ENCODE measurements around the gene USH2A. TPM values are rescaled to one million over a fixed set of nuclear protein-coding genes. Genes with fewer than 3 reads are reported as not detected.

Gene USH2A
- total RNA-seq, 4 donors from 2014 or later = under 0.01 to 1.0 (median under 0.01) TPM; not detected in 1

GRCh38 chr1:215780641-215781040, 642.6 kb downstream of the USH2A start:
- Histone ChIP-seq H3K9me3 (no peaks in the 10 kb centered on the region), H3K27me3 (no peaks in the 10 kb centered on the region), H3K36me3 (no peaks in the 10 kb centered on the region), H3K4me1 (no peaks in the 10 kb centered on the region), H3K27ac (no peak overlapping the region), H3K4me3 (no peak overlapping the region)
- no peak for DNase-seq (ENCODE audit: low spot score in 2 of 2)
- TF ChIP-seq POLR2A (IDR thresholded peaks at IDR 0.05) = no peak
- TF ChIP-seq EP300 (IDR thresholded peaks at IDR 0.05) = no peak
- TF ChIP-seq, protein P1, sequence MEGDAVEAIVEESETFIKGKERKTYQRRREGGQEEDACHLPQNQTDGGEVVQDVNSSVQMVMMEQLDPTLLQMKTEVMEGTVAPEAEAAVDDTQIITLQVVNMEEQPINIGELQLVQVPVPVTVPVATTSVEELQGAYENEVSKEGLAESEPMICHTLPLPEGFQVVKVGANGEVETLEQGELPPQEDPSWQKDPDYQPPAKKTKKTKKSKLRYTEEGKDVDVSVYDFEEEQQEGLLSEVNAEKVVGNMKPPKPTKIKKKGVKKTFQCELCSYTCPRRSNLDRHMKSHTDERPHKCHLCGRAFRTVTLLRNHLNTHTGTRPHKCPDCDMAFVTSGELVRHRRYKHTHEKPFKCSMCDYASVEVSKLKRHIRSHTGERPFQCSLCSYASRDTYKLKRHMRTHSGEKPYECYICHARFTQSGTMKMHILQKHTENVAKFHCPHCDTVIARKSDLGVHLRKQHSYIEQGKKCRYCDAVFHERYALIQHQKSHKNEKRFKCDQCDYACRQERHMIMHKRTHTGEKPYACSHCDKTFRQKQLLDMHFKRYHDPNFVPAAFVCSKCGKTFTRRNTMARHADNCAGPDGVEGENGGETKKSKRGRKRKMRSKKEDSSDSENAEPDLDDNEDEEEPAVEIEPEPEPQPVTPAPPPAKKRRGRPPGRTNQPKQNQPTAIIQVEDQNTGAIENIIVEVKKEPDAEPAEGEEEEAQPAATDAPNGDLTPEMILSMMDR (IDR thresholded peaks at IDR 0.05) = no peak

DNA sequence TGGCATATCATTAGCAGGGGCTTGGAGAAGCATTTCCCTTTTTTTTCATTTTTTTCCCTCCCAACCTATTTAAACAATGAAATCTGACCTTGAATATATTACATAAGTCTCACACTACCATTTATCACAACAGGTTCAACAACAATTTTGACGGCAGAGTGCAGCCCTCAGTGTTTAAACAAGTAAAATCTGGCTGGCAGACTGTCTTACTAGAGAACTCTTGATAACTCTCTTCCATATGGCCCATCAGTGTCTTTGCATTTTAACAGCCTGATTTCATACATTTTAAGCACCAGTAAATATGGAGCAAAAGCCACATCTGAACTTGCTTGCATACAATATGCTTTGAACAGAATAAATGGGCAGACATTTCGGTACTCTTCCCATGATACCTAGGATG, 643.1 kb downstream of the USH2A start:
- no peak for DNase-seq (ENCODE audit: low spot score in 2 of 2)
- Histone ChIP-seq H3K27ac (no peak overlapping the region), H3K36me3 (no peaks in the 10 kb centered on the region), H3K27me3 (no peaks in the 10 kb centered on the region), H3K4me3 (no peak overlapping the region), H3K9me3 (no peaks in the 10 kb centered on the region), H3K4me1 (no peaks in the 10 kb centered on the region)
- WGBS, 2 donors = 83 to 91% methylated on average over 2 of the region's 2 CpGs
- no peak for TF ChIP-seq EP300 (IDR thresholded peaks at IDR 0.05)
- TF ChIP-seq, protein P1 (IDR thresholded peaks at IDR 0.05) = no peak
- TF ChIP-seq POLR2A (IDR thresholded peaks at IDR 0.05) = no peak

- no peak for DNase-seq (ENCODE audit: low spot score in 2 of 2)
- H3K27me3 ChIP-seq = no peaks in the 10 kb centered on the region
- no peak overlapping the region for H3K27ac ChIP-seq
- no peaks in the 10 kb centered on the region for H3K9me3 ChIP-seq
- no peak overlapping the region for H3K4me3 ChIP-seq
- TF ChIP-seq EP300 (IDR thresholded peaks at IDR 0.05) = no peak
- no peak for TF ChIP-seq POLR2A (IDR thresholded peaks at IDR 0.05)
- TF ChIP-seq, protein P1 (IDR thresholded peaks at IDR 0.05) = no peak
- WGBS, 2 donors = 88 to 89% methylated on average over 7 of the region's 7 CpGs
- no peaks in the 10 kb centered on the region for H3K4me1 ChIP-seq
- no peaks in the 10 kb centered on the region for H3K36me3 ChIP-seq
Measured at GRCh38 chr1:215779729-215780128, 643.5 kb downstream of the USH2A start.

- WGBS, 2 donors = 77 to 81% methylated on average over 5 of the region's 5 CpGs
- H3K36me3 ChIP-seq = no peaks in the 10 kb centered on the region
- H3K4me1 ChIP-seq = no peaks in the 10 kb centered on the region
- no peak for DNase-seq (ENCODE audit: low spot score in 2 of 2)
- TF ChIP-seq, protein P1 (IDR thresholded peaks at IDR 0.05) = no peak
- no peak for TF ChIP-seq POLR2A (IDR thresholded peaks at IDR 0.05)
- TF ChIP-seq EP300 (IDR thresholded peaks at IDR 0.05) = no peak
- H3K9me3 ChIP-seq = no peaks in the 10 kb centered on the region
- H3K4me3 ChIP-seq = no peak overlapping the region
- no peaks in the 10 kb centered on the region for H3K27me3 ChIP-seq
- H3K27ac ChIP-seq = no peak overlapping the region
Measured at GRCh38 chr1:215777370-215777925, 645.8 kb downstream of the USH2A start.

- 58 to 62% methylated on average over 5 of the region's 5 CpGs for WGBS, 2 donors
- Histone ChIP-seq H3K27me3 (no peaks in the 10 kb centered on the region), H3K9me3 (no peaks in the 10 kb centered on the region), H3K27ac (no peak overlapping the region), H3K4me1 (no peaks in the 10 kb centered on the region), H3K4me3 (no peak overlapping the region), H3K36me3 (no peaks in the 10 kb centered on the region)
- TF ChIP-seq POLR2A (IDR thresholded peaks at IDR 0.05) (no peak), EP300 (IDR thresholded peaks at IDR 0.05) (no peak)
- TF ChIP-seq, protein P1 (IDR thresholded peaks at IDR 0.05) = no peak
- DNase-seq (ENCODE audit: low spot score in 2 of 2) = no peak
Measured at GRCh38 chr1:215776336-215776735, 646.9 kb downstream of the USH2A start.

All from tibial nerve (tissue), 4 donors.